Lung microvascular endothelial cell (primary cell): ENCODE data around the gene COIL. TPM values are rescaled to one million over a fixed set of nuclear protein-coding genes. Genes with fewer than 3 reads are reported as not detected.

Experiments
- DNase-seq, 2 donors: peaks; one replicate each; pipeline versions ENCODE4 v3.0.0 to v3.0.0-alpha.2; 2010; ENCODE audit warnings: low read depth in 2 of 2
- total RNA-seq: library from RNA; depleted of rRNA; stranded (reverse); fragments of >200 nt; gene quantifications from 2 replicates; pipeline ENCODE4 v1.2.1, GENCODE V29; 2014

Gene COIL
- total RNA-seq, 1 donor from 2014 or later: 10.7 TPM

DNA sequence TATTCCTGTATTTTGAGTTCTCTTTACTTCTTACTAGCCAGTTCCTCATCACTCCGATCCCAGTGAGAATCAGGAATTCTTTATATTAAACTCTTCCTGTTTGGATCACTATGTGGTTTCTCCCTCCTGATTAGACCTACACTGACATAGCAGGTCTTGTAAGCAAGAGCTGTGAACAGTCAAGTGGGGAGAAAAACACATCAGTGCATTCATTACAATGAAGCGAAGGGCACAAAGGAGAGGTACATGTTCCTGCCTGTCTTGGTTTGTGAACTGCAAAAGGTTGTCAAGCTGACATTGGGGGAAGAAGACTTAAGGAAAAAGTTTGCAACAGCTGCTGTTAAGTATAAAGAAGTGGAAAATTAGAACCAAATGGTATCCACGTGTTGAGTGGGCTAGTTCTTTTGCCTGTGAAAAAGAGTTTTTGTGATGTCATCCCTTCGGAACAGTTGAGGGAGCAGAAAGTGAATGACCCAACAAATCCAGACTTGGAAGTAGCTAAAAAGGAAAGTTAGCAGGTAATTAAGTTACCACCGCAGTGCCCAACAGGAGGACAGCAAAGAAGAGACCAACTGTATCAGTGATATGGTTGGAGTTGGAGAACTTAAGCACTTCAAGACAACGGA lies 24.0 kb downstream of the COIL start:
- no peak for DNase-seq

DNA sequence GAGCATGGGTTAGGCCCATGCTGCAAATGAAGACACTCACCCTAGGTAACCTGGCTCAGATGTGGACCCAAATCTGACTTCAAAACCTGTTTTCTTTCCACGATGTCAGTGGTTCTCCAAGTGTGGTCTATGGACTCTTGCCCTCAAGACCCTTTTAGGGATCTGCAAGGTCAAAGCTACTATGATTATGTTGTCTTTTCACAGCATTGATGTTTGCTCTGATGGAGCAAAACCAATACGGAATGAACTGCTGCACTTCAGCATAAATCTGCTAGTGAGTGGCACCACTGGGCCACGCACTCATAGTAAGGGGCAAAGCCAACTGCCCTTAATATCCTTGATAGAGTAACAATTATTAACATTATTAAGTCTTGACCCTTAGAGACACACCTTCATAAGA lies 25.4 kb downstream of the COIL start:
- no peak for DNase-seq

DNA sequence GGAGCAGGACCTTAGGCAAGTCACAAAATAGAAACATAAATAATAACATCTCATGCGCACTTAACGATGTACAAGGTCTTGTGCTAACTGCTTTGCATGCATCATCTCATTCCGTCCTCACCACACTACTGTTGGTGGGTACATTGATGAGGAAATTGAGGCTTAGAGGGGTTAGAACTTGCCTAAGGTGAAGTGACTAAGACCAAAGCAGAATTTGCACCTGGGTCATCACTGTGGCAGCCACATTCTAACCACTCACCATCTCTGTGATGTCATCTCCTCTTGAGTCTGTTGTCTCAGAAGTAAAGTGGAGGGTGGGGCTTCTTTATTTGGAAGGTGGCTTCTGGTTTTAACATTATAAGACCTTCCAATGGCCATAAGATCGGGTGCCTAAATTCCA lies 26.6 kb downstream of the COIL start:
- DNase-seq: no peak

DNA sequence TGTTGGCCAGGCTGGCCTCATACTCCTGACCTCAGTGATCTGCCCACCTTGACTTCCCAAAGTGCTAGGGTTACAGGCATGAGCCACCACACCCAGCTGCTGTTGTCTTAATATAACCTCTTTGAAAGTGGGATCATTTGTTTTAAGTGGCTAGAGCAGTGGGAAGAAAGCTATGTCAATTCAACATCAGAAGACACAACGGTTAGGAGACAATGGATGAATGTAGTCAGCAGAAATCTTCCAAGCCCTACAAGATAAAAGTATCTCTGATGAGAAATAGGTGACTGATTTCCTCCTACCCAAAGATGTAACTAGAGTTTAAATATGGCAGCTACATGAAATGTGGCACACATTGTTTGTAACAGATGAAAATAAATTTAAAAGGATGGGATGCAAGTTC lies 27.0 kb downstream of the COIL start:
- DNase-seq: no peak

DNA sequence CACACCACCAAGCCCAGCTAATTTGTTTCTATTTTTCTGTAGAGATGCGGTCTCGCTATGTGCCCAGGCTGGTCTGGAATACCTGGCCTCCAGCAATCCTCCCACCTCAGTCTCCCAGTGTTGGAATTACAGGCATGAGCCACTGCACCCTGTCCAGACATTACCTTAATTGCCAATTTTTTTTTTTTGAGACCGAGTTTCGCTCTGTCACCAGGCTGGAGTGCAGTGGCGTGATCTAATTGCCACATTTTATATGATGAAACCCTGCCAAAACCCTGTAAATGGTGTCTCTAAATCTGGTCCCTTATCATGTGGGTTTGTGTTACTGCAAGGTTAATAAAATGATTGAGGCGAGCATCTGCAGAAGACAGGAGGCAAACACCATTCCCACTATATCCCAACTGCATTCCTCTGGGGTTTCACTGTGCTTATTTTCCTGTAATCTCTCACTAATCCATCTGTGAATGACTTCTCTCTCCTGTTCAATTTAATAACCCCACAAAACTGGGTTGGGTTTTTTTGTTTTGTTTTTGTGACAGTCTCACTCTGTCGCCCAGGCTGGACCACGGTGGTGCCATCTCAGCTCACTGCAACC lies 27.6 kb downstream of the COIL start:
- no peak for DNase-seq

DNA sequence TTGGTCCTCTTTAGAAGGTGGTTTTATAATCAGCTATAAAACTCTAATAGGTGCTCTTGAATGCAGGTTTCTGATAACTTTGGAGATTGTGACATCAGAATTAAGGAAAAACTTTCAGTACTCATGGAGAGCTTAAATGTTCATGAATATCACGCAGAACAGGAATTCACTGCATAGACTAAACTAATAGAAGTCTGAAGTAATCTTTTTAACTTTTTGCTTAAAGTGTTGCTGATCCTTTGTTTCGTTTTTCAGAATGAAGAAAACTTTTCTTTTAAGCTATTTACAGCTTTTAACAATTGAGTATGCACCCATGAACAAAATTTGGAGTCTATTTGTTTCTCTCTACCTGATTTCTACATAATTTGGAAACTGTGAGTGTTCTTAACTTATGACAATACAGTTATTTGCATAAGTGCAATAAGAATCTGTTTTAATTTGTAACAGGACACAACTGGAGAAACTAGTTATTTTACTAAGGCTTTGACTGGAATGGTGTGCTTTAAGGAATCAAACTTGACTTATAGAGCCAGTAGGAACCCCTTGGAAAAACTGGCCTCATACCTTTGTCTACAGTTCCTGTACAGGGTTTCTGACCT lies 30.0 kb downstream of the COIL start:
- no peak for DNase-seq

DNA sequence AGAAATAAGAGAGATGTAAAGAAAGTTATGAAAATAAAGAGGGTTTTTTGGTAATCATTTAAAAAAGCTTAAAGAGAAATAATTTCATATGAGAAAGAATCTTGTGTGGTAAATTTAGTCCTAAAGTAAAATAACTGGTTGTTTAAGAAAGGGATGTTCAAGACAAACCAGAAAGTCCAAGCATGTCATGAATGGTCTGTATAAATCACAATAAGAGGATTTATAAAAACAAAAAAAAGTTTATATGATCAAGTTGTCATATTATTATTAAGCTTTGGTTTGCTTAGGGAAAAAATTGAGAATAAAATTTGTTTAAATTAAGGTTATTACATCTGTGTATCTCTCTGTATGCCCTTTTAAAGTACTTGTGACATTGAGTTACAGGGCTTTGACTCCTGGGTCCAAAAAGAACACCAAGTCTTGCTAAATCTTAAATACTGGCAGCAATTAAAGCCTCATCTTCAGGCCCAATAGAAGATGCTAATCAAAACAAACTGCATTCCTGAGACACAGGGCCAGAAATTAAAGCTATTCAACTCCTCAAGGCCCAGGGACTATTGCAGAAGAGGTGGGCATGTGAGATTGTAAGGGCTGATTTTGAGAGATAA lies 31.4 kb downstream of the COIL start:
- peak in 1 of 2 donors; percentile 9 for DNase-seq

DNA sequence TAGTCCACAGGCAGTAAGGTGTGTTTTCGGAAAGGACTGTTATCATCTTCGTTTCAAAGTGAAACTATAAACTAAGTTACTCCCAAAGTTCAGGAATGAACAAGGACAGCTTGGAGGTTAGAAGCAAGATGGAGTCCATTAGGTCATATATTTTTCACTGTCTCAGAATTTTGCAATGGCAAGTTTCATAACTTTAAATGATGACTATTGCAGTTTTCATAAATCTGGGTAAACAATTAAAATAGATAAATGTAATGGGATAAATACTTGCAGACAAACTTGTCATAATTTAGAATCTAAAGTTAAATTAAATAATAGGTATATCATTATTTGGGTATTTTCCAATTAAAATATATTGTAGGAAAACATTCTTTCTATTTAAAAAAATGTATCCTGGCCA lies 32.3 kb downstream of the COIL start:
- DNase-seq: no peak

DNA sequence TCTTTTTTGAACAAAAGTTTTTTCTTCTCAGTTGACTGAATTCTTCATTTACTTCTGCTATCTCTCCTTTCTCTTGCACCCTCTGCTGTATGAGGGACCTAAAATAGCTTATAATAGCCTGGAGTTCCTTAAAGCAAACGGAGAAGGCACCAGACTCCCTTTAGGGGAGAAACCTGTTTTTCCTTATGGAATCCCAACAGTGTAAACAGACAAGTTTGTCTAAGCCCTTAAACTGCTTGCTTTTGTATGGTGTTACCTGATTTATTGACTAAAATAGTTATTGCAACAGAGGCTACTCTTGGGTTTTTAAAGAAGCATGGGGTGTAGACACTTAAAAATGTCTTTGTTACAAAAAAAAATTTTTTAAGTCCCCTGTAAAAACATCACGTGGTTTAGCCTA lies 34.1 kb downstream of the COIL start:
- no peak for DNase-seq

DNA sequence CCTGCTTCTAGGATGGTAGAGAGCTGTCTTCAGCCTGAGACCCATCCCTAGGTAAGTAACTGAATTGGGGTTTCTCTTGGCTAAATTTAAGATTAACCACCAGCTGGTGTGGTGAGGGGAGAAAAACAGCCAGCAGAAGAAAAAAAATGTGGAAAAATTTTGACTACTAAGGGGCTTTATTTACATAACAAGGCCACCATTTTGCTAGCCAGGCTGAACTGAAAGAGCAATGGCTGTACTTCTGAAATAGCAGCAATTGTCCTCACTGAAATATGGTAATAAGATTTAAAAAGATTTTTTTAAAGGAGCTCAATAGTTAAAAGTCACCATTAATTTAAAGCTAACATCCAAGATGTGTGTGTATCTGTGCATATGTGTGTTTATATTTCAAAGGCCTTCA lies 34.6 kb downstream of the COIL start:
- DNase-seq: no peak

DNA sequence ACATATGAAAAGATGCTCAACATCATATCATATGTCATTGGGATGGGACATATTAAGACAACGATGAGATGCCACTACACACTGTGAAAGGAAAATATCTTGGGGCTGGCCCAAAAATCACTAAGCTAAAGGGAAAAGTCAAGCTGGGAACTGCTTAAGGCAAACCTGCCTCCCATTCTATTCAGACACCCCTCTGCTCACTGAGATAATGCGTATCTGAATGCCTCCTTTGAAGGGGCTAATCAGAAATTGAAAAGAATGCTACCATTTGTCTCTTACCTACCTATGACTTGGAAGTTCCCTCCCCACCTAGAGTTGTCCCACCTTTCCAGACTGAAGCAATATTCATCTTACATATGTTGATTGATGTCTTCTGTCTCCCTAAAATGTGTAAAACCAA lies 35.8 kb downstream of the COIL start:
- DNase-seq: no peak

DNA sequence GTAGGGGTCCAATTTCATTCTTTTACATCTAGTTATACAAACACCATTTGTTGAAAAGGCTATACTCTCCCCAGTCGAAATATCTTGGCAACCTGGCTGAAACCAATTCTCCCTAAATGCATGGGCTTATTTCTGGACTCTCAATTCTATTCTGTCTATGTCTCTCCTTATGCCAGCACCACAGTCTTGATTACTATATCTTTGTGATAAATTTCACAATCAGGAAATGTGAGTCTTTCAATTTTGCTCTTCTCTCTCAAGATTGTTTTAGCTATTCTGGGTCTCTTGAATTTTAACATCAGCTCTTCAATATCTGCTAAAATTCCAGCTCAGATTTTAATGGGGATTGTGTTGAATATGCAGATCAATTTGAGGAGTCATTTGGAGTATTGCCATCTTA lies 41.1 kb downstream of the COIL start:
- no peak for DNase-seq

DNA sequence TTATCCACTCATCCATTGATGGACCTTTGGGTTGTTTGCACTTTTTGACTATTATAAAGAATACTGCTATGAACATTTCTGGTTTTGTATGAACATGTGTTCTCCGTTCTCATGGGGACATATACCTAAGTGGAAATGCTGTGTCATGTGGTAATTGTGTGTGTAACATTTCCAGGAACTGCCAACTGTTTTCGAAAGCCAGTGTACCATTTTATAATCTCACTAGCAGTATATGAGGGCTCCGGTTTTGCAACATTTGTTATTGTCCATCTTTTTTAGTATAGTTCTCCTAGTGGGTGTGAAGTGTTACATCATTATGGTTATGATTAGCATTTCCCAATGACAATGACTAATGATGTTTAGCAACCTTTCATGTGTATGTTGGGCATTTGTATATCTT lies 41.9 kb downstream of the COIL start:
- DNase-seq: no peak

DNA sequence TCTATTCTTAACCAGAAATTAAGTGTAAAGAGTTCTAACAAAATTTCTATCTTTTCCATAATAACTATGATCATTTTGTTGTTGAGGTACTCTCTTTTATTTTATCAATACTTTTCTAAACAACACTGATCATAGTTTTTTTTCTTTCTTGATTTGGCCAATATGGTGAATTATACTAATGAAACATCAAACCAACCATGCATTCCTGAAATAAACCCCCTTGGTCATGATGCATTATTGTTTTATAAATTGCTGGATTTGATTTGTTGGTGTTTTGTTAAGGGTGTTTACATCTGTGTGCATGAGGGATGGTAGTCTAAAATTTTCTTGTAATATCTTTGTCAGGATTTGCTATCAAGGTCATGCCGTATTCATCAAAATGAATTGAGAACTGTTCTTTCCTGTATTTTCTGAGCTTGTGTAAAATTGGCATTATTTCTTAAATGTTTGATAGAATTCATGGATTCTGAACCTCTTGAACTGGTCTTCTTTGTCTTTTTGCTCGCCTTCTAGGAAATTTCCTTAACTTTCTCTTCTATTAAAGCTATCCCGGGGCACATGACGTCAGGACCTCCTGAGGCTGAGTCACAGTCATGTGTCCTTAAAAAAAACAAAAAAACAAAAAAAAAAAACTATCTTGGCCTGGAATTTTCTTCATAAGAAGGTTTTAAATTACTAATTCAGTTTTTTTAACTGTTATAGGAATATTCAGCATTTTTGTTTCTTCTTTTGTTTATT lies 43.1 kb downstream of the COIL start:
- DNase-seq: peak in 1 of 2 donors; percentile 74

DNA sequence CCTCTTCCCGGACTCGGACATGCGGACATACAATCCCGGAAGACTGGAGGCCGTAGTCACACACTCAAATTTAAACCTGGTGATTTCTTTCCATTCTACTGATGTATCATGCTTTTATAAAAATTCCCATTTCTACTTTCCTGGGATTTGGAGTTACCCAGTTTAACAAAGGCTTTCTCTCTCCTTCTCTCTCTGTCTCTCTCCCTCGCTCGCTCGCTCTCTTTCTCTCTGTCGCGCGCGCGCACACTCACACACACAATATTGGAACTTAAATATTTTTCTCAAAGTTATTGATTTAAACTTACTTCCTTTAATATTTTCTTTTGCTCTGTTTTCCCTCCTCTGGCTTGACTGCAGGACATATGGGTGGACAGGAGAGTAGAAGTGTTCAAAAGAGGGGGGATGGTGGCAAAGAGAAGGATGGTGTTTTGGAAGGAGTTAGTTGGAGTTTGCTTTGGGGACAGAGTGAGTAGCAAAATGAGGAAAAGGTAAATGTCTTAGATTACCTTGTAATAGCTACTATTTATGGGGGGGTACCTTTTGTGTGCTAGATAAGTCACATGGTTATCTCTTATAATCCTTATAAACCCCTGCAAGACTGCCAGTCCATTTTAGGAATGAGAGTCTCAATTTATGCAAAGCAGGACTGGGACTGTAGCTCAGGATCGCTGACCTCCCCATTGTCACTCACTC lies 46.1 kb downstream of the COIL start:
- DNase-seq: peak in 1 of 2 donors; percentile 12

DNA sequence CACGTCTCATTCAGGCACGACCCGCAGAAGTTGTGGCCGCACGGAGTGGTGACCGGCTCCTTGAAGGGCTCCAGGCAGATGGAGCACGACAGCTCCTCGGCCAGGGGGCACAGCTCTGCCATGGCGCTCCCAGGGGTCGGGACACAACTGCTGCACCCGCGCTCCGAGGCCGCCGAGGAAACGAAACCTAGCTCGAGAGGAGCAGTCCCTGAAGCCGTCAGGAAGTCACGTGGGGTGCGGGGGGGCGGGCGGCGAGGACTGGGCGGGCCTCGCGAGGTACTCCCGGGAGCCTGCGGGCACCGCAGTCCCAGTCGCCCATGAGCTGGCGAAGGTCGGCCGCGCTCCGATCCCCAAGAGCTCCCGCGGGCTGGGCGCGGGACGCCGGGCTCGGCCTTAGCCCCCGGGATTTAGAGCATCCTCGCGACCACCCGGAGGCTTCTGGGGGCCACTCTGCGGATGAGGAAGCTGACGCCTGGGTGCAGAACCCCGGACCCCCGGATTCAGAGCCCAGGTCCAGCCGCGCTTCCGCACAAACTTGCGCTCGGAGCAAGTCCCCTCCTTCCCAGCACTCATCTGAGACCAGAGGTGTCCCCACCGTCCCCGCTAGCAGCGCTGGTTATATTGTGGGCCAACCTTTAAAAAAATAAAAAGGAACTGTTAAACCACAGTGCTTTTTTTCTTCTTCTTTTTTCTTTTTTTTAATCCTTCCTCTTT lies 46.8 kb downstream of the COIL start, which contains the start of gene TRIM25:
Gene TRIM25 (minus strand): TSS at position 183 of the 714 bp plus-strand sequence. CDS start 61 bp downstream, at position 122.
- DNase-seq: peak; percentile 93

DNA sequence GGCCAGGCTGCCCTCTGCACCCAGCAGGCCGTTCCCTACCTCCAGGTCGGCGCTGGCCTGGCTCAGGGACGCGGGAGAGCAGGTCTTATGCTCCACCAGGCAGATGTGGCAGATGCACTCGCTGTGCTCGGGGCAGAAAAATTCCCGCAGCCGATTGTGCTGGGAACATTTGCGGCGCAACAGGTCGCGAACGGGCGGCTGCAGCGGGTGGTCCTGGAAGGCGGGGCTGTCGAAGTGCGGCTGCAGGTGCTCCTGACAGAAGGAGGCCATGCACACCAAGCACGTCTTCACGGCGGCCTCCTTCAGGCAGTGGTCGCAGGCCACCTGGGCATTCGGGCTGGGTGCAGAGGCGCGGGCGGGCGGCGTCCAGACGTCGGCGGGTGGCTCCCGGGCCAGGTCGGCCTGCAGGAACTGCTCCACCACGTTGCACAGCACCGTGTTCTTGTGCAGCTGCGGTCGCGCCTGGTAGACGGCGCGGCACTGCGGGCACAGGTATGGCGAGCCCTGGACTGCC lies 47.4 kb downstream of the COIL start:
- DNase-seq: peak; percentile 19 to 36

DNA sequence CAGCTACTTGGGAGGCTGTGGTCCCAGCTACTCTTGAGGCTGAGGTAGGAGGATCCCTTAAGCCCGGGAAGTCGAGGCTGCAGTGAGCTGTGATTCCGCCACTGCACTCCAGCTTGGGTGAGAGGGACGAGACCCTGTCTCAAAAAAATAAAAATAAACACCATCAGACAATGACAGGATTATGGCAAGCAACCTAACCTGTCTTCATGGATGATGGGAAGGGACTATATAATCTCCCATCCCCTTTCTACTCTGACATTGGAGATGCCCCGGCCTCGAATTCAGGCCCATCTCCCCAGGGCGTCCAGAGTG lies 47.9 kb downstream of the COIL start:
- DNase-seq: no peak

DNA sequence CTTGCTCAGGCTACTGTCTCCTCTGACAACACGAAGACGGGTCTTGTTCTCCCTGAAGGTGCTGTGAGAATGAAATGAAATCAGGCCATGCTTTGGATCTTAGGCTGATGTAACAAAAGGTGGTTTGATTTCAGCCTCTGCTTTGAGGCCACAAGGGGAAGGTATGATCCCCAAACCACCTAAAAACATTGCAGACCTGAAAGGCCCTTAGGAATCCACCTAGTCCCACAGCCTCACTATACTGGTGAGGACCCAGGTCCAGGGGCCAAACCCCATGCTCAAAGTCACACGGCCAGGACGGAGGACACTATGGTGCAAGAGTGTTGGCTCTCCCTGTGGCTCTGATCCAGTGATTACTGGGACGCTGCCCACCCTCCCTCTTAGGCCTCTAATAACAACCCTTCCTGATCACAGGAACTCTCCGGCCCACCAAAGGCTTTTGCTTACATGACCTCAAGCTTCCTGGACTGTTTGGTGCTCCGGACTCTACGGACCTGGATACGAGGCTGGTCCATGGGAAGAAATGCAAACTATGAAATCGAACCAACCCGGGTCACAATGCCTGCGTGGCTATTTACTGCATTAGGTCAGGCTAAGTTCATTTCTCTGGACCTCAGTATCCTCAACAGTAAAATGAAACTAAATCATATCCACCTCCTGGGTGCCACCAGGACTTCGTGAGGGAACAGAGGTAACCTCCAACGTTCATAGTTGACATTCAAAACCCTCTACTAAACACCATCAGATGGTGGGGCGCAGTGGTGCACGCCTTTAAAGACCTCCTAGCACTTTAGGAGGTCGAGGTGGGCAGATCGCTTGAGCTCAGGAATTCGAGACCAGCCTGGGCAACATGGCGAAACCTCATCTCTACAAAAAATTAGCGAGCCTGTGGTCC lies 48.5 kb downstream of the COIL start:
- DNase-seq: peak; percentile 44 to 50
